Activated B cell treated with CpG ODN at 0.5 μM for 24 hours (primary cell): ENCODE data around the gene SLC19A2. TPM values are rescaled to one million over a fixed set of nuclear protein-coding genes. Genes with fewer than 3 reads are reported as not detected.
A peak's percentile ranks its signal among the peaks of the same experiment; 100 is the strongest.

Source experiments
- ATAC-seq: fragments of 200-7000 bp; cut with Tn5 transposase; one replicate; pipeline ENCODE4 v1.10.0; 2021; ENCODE audit warnings: low read depth, mild to moderate bottlenecking, moderate library complexity
- CTCF ChIA-PET: fragments of 350-600 bp; sonication (Branson Sonifier 250); formaldehyde crosslinking; loops from one replicate; lab custom pipeline; 2021; ENCODE audit warnings: antibody characterized with exemption; lab: Charles Lee
- POLR2A ChIA-PET: fragments of 350-600 bp; sonication (Branson Sonifier 250); formaldehyde crosslinking; loops from one replicate; lab custom pipeline; 2021; ENCODE audit warnings: antibody characterized with exemption; lab: Charles Lee
- DNase-seq: peaks from one replicate; pipeline ENCODE4 v3.0.0; 2022
- H3K27ac Mint-ChIP-seq: one replicate; pipeline ENCODE4 v1.8.0; 2020; ENCODE audit warnings: mixed read lengths
- H3K27me3 Mint-ChIP-seq: one replicate; pipeline ENCODE4 v1.8.0; 2021; ENCODE audit warnings: mixed read lengths
- H3K36me3 Mint-ChIP-seq: one replicate; pipeline ENCODE4 v1.8.0; 2021; ENCODE audit warnings: low read depth, mixed read lengths
- H3K4me1 Mint-ChIP-seq: one replicate; pipeline ENCODE4 v1.8.0; 2021; ENCODE audit warnings: mixed read lengths
- H3K4me3 Mint-ChIP-seq: one replicate; pipeline ENCODE4 v1.8.0; 2020; ENCODE audit warnings: mild to moderate bottlenecking, mixed read lengths
- H3K9me3 Mint-ChIP-seq: one replicate; pipeline ENCODE4 v1.8.0; 2020; ENCODE audit warnings: mixed read lengths
- intact Hi-C: fragments of 100-400 bp; cut with micrococcal nuclease; formaldehyde crosslinking; loops from one replicate; pipeline ENCODE4 v1.15.1; 2024
- total RNA-seq: library from RNA; stranded (reverse); gene quantifications from 2 replicates; pipeline ENCODE4 v1.2.3, GENCODE V29; 2022
- TF ChIP-seq, protein P1 (sequence below): fragments of 200-600 bp; IDR thresholded peaks from one replicate; pipeline ENCODE4 v1.8.0; 2022; ENCODE audit warnings: antibody characterized with exemption, mild to moderate bottlenecking

SLC19A2 gene
- total RNA-seq, 1 donor from 2014 or later: 3.6 TPM

DNA sequence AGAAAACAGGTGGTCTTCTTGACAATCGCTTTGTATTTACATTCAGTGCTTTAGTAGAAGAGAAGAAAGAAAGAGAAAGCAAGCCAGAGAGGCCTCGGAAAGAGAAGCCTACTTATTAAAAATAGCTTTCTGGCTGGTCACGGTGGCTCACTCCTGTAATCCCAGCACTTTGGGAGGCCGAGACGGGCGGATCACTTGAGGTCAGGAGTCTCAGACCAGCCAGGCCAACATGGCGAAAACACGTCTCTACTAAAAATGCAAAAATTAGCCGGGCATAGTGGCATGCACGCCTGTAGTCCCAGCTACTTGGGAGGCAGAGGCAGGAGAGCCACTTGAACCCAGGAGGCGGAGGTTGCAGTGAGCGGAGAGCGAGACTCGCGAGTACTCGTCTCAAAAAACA lies 1.8 kb upstream of the SLC19A2 start:
- H3K9me3 Mint-ChIP-seq: no peaks in the 10 kb centered on the region
- H3K36me3 Mint-ChIP-seq: peaks cover 9% of the 10 kb centered on the region
- DNase-seq: no peak
- H3K27ac Mint-ChIP-seq: no peak overlapping the region
- ATAC-seq: no peak
- peaks cover 27% of the 10 kb centered on the region for H3K4me1 Mint-ChIP-seq
- POLR2A ChIA-PET: no interaction called here
- H3K4me3 Mint-ChIP-seq: no peak overlapping the region
- CTCF ChIA-PET: no interaction called here
- intact Hi-C loops: loop anchor here (2.0 to 10.0 kb wide), 9 partner anchors 100 to 1997 kb away; partner anchors contain the start of genes DCAF6, F5, FMO4 and KIFAP3
- no peaks in the 10 kb centered on the region for H3K27me3 Mint-ChIP-seq
- TF ChIP-seq, protein P1, sequence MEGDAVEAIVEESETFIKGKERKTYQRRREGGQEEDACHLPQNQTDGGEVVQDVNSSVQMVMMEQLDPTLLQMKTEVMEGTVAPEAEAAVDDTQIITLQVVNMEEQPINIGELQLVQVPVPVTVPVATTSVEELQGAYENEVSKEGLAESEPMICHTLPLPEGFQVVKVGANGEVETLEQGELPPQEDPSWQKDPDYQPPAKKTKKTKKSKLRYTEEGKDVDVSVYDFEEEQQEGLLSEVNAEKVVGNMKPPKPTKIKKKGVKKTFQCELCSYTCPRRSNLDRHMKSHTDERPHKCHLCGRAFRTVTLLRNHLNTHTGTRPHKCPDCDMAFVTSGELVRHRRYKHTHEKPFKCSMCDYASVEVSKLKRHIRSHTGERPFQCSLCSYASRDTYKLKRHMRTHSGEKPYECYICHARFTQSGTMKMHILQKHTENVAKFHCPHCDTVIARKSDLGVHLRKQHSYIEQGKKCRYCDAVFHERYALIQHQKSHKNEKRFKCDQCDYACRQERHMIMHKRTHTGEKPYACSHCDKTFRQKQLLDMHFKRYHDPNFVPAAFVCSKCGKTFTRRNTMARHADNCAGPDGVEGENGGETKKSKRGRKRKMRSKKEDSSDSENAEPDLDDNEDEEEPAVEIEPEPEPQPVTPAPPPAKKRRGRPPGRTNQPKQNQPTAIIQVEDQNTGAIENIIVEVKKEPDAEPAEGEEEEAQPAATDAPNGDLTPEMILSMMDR: no peak

DNA sequence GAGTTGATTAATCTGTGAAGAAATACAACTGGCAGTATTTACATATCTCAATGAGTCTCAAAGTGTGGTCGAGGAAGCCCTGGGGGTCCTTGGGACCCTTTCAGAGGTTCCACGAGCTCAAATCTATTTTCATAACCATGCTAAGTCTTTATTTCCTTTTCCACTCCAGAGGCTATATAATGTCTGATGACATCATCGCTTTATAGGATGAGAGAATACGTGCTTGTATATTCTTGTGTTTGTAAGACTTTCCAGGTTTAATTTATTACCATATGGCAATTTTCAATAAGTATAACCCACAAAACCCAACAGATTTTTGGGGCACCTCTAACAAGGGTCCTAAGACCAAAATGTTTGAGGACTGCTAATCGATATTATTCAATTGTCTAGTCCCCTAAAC lies 1.4 kb upstream of the SLC19A2 start:
- no peak for ATAC-seq
- intact Hi-C loops: loop anchor here (2.0 to 10.0 kb wide), 9 partner anchors 100 to 1998 kb away; partner anchors contain the start of genes DCAF6, F5, FMO4 and KIFAP3
- Mint-ChIP-seq H3K9me3 (no peaks in the 10 kb centered on the region), H3K27me3 (no peaks in the 10 kb centered on the region), H3K36me3 (peaks cover 9% of the 10 kb centered on the region), H3K4me3 (peak overlapping the region; percentile 88), H3K27ac (no peak overlapping the region), H3K4me1 (peaks cover 27% of the 10 kb centered on the region)
- no peak for DNase-seq
- ChIA-PET CTCF (no interaction called here), POLR2A (no interaction called here)
- TF ChIP-seq, protein P1: no peak

DNA sequence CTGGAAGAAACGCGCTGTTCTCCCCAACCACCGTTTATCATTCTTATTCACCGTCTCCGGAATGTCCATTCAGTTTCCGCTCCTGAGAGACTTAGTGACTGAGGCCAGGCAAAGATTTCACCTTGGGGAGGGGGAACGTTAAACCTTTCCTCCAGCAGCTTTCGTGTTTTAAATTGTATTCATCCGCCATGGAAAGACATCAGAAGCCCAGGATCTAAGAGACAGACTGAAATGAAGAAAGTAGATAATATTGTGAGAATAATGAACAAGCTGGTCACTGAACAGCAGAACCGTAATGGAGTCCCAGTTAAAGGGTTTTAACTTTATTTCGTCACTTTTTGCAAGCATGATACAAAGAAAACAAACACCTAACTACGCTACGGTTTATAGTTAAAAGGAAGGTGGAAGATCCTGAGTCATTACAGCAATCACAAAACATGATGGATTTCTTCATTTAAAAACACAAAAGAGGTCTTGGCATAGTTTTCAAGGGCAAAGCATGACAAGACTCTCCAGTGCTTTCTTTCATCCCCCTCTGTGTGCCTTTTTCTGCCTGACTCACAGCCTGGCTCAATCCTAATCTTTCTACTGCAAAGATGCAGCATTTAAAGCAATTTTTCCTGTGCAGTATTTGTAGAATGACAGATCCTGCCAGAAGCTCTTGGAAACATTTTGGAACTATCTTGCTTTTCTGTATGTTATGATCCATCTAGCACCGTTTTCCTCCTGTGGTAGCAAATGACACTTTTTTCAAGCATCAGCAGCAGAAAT lies 722 bp upstream of the SLC19A2 start:
- ATAC-seq (no peak), DNase-seq (no peak)
- TF ChIP-seq, protein P1: no peak
- H3K4me1 Mint-ChIP-seq: peaks cover 27% of the 10 kb centered on the region
- no peaks in the 10 kb centered on the region for H3K27me3 Mint-ChIP-seq
- no peaks in the 10 kb centered on the region for H3K9me3 Mint-ChIP-seq
- ChIA-PET CTCF (interaction anchor here (0.9 kb wide), 2 partner anchors 14 to 59 kb away, joined by 3 to 5 read pairs; no protein-coding TSS in a partner anchor), POLR2A (interaction anchor here (0.6 to 1.5 kb wide), 9 partner anchors 8 to 407 kb away, joined by 3 to 7 read pairs (median 3); partner anchors contain the start of genes BLZF1, NME7 and SCYL3)
- peaks cover 9% of the 10 kb centered on the region for H3K36me3 Mint-ChIP-seq
- H3K27ac Mint-ChIP-seq: peak overlapping the region; percentile 82
- H3K4me3 Mint-ChIP-seq: peak overlapping the region; percentile 88
- intact Hi-C loops: loop anchor here (1.0 to 10.0 kb wide), 12 partner anchors 101 to 1998 kb away; partner anchors contain the start of genes BLZF1, DCAF6, F5 and FMO4

DNA sequence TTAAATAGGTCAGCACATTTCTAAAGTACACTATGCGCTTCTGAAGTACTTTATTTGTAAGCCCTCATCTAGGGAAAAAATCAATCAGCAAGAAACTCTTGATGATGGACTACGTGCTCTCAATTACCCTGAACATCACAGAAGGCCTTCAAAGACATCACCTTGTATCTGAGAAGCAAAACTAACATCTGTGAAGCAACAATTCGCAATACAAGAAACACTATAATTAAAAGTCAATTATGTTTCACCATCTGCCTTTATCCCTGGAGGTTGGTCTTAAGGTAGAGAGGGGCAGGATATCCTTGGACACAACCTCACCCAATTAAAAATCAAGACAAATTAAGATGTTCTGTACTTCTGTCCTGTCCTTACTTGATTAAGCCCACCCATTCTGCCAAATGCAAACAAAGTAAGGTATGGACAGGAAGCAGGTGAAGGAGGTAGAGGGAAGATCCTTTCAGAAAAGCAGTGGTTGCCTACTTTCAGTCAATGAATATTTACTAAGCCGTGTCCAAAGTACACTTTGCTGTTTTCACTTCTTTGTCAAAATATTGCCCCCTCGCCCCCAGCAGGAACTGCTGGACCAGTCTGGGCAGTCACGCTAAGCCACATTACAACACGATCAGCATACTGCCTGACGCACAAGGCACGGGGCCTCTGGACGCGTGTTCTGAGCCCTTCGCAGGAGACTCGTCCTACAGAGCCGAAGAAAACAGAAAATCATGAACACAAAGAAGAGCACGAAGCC lies 887 bp downstream of the SLC19A2 start:
- TF ChIP-seq, protein P1: no peak
- ATAC-seq: no peak
- no peaks in the 10 kb centered on the region for H3K27me3 Mint-ChIP-seq
- H3K36me3 Mint-ChIP-seq: peaks cover 9% of the 10 kb centered on the region
- H3K27ac Mint-ChIP-seq: peak overlapping the region; percentile 78
- peaks cover 27% of the 10 kb centered on the region for H3K4me1 Mint-ChIP-seq
- peak overlapping the region; percentile 88 for H3K4me3 Mint-ChIP-seq
- intact Hi-C loops: loop anchor here (1.0 to 10.0 kb wide), 10 partner anchors 61 to 2000 kb away; partner anchors contain the start of genes DCAF6, F5, FMO4 and KIFAP3
- no peaks in the 10 kb centered on the region for H3K9me3 Mint-ChIP-seq
- POLR2A ChIA-PET: interaction anchor here (1.0 to 1.5 kb wide), 3 partner anchors 11 to 227 kb away, joined by 3 to 7 read pairs (median 5); partner anchors contain the start of genes BLZF1 and NME7
- DNase-seq: no peak
- CTCF ChIA-PET: interaction anchor here (0.9 kb wide), 2 partner anchors 12 to 61 kb away, joined by 3 to 5 read pairs; no protein-coding TSS in a partner anchor
